H1 (cell line): ENCODE measurements around the gene TOP2B. TPM values are rescaled to one million over a fixed set of nuclear protein-coding genes. Genes with fewer than 3 reads are reported as not detected.

Experiments used
- CTCF ChIA-PET: fragments of 300-600 bp; sonication (Branson Sonifier 250); formaldehyde crosslinking; loops from one replicate; lab custom pipeline; 2021; ENCODE audit not compliant: partially characterized antibody; lab: Charles Lee
- POLR2A ChIA-PET: fragments of 300-600 bp; sonication (Branson Sonifier 250); formaldehyde crosslinking; loops from one replicate; lab custom pipeline; 2021; ENCODE audit warnings: inconsistent platforms; ENCODE audit not compliant: partially characterized antibody; lab: Charles Lee
- DNase-seq, 2 experiments: peaks; one replicate each; pipeline versions ENCODE4 v3.0.0 to v3.0.0-alpha.2; 2010 to 2022; ENCODE audit warnings: low spot score in 2 of 2, low read depth in 1 of 2, mixed read lengths in 1 of 2
- FAIRE-seq: peaks from 2 replicates; lab custom pipeline; 2011; peaks lifted over from hg19 to GRCh38; lab: Jason Lieb, UNC
- H2AFZ ChIP-seq: 2 replicates; pipeline ENCODE4 v1.8.1; 2012; ENCODE audit warnings: low read length, inconsistent platforms
- H2AK5ac ChIP-seq: 2 replicates; pipeline ENCODE4 v1.6.1; 2013; ENCODE audit warnings: low read depth, low read length
- H2BK120ac ChIP-seq: replicated peaks from 2 replicates; pipeline ENCODE3; 2013; ENCODE audit warnings: low read depth, low read length, inconsistent platforms
- H2BK12ac ChIP-seq: 2 replicates; pipeline ENCODE4 v1.6.1; 2013; ENCODE audit warnings: low read depth, low read length
- H2BK15ac ChIP-seq: 2 replicates; pipeline ENCODE4 v1.6.1; 2013; ENCODE audit warnings: low read length
- H2BK20ac ChIP-seq: 2 replicates; pipeline ENCODE4 v1.6.1; 2013; ENCODE audit warnings: low read length
- H2BK5ac ChIP-seq: 2 replicates; pipeline ENCODE4 v1.6.1; 2013; ENCODE audit warnings: low read depth, low read length
- H3K14ac ChIP-seq: 2 replicates; pipeline ENCODE4 v1.6.1; 2013; ENCODE audit warnings: inconsistent platforms; ENCODE audit not compliant: insufficient read length
- H3K18ac ChIP-seq: 2 replicates; pipeline ENCODE4 v1.6.1; 2013; ENCODE audit warnings: low read length; ENCODE audit errors: extremely low read depth
- H3K23ac ChIP-seq: 2 replicates; pipeline ENCODE4 v1.6.1; 2013; ENCODE audit warnings: inconsistent platforms; ENCODE audit not compliant: insufficient read length
- H3K23me2 ChIP-seq: 2 replicates; pipeline ENCODE4 v1.6.1; 2013; ENCODE audit warnings: low read depth, low read length
- H3K27ac ChIP-seq: 2 replicates; pipeline ENCODE4 v1.6.1; 2011; ENCODE audit warnings: low read depth, low read length, inconsistent platforms
- H3K27me3 ChIP-seq, 4 experiments: replicated peaks in 1 of 4; 1 replicate in 1 of 4; 2 replicates in 3 of 4; pipeline versions ENCODE4 v1.6.1 to v1.8.1; 2011 to 2013; ENCODE audit warnings: low read length in 3 of 4, mild to moderate bottlenecking in 3 of 4, inconsistent platforms in 2 of 4, mixed read lengths in 2 of 4, moderate library complexity in 1 of 4; ENCODE audit not compliant: control insufficient read depth in 3 of 4, insufficient read depth in 3 of 4; ENCODE audit errors: extremely low read depth in 1 of 4
- H3K36me3 ChIP-seq, 4 experiments: 2 replicates each; pipeline versions ENCODE4 v1.6.1 to v1.8.1; 2011 to 2013; ENCODE audit warnings: mild to moderate bottlenecking in 4 of 4, low read length in 3 of 4, moderate library complexity in 2 of 4, control low read depth in 1 of 4, inconsistent platforms in 1 of 4; ENCODE audit not compliant: insufficient read depth in 4 of 4, control insufficient read depth in 2 of 4
- H3K4ac ChIP-seq: replicated peaks from 2 replicates; pipeline ENCODE3; 2013; ENCODE audit warnings: low read length, low read depth, mixed read lengths, inconsistent platforms; ENCODE audit not compliant: insufficient read length
- H3K4me1 ChIP-seq, 4 experiments: replicated peaks in 1 of 4; 1 replicate in 1 of 4; 2 replicates in 3 of 4; pipeline versions ENCODE4 v1.6.1 to v1.8.1; 2011 to 2013; ENCODE audit warnings: low read length in 3 of 4, inconsistent platforms in 2 of 4, mixed read lengths in 1 of 4; ENCODE audit not compliant: insufficient read depth in 4 of 4, control insufficient read depth in 3 of 4
- H3K4me2 ChIP-seq, 2 experiments: 2 replicates each; pipeline versions ENCODE4 v1.6.1 to v1.8.1; 2011 to 2013; ENCODE audit warnings: low read depth in 2 of 2, low read length in 2 of 2, control low read depth in 1 of 2, inconsistent platforms in 1 of 2, mild to moderate bottlenecking in 1 of 2; ENCODE audit not compliant: insufficient read depth in 1 of 2
- H3K4me3 ChIP-seq, 4 experiments: fragments of 200-600, 300-600 bp in 1 of 4; sonication (generic), shearing (Covaris generic), sonication (Bioruptor Twin) in 1 of 4; 2 replicates each; pipeline versions ENCODE4 v1.5.1 to v1.8.1; 2011 to 2016; ENCODE audit warnings: low read length in 4 of 4, low read depth in 3 of 4, control low read depth in 2 of 4, inconsistent platforms in 2 of 4, mild to moderate bottlenecking in 2 of 4, mixed read lengths in 1 of 4, moderate library complexity in 1 of 4; ENCODE audit not compliant: insufficient read depth in 2 of 4; ENCODE audit errors: extremely low read depth in 1 of 4
- H3K56ac ChIP-seq: replicated peaks from 2 replicates; pipeline ENCODE3; 2013; ENCODE audit warnings: low read depth, mild to moderate bottlenecking, mixed read lengths, low read length, inconsistent platforms; ENCODE audit not compliant: insufficient read length
- H3K79me1 ChIP-seq: 2 replicates; pipeline ENCODE4 v1.6.1; 2013; ENCODE audit warnings: low read depth, low read length, control low read depth
- H3K79me2 ChIP-seq, 2 experiments: 2 replicates each; pipeline versions ENCODE4 v1.6.1 to v1.8.1; 2012 to 2013; ENCODE audit warnings: low read length in 2 of 2, mild to moderate bottlenecking in 2 of 2, inconsistent platforms in 1 of 2; ENCODE audit not compliant: insufficient read depth in 2 of 2, control insufficient read depth in 1 of 2
- H3K9ac ChIP-seq, 4 experiments: replicated peaks in 1 of 4; 1 replicate in 1 of 4; 2 replicates in 3 of 4; pipeline versions ENCODE4 v1.6.1 to v1.8.1; 2011 to 2013; ENCODE audit warnings: low read depth in 3 of 4, low read length in 3 of 4, control low read depth in 2 of 4, mild to moderate bottlenecking in 2 of 4, moderate library complexity in 2 of 4, inconsistent platforms in 1 of 4; ENCODE audit errors: extremely low read depth in 1 of 4
- H3K9me3 ChIP-seq, 2 experiments: 2 replicates each; pipeline versions ENCODE4 v1.6.1 to v1.8.1; 2012 to 2013; ENCODE audit warnings: mild to moderate bottlenecking in 2 of 2, moderate library complexity in 2 of 2, control low read depth in 1 of 2, inconsistent platforms in 1 of 2, low read depth in 1 of 2, low read length in 1 of 2, mixed read lengths in 1 of 2; ENCODE audit not compliant: insufficient read depth in 2 of 2
- H4K20me1 ChIP-seq, 2 experiments: replicated peaks in 1 of 2; 2 replicates each; pipeline versions ENCODE3 to v1.8.1; 2011 to 2013; ENCODE audit warnings: inconsistent platforms in 2 of 2, low read length in 2 of 2, mild to moderate bottlenecking in 1 of 2; ENCODE audit not compliant: insufficient read depth in 2 of 2, control insufficient read depth in 1 of 2
- H4K5ac ChIP-seq: 2 replicates; pipeline ENCODE4 v1.6.1; 2013; ENCODE audit warnings: low read length, low read depth, mixed read lengths, inconsistent platforms; ENCODE audit not compliant: insufficient read length
- H4K8ac ChIP-seq: 2 replicates; pipeline ENCODE4 v1.8.0; 2013; ENCODE audit warnings: mild to moderate bottlenecking, moderate library complexity, low read length, inconsistent platforms; ENCODE audit not compliant: insufficient read depth; ENCODE audit errors: extremely low read depth
- H4K91ac ChIP-seq: replicated peaks from 2 replicates; pipeline ENCODE3; 2013; ENCODE audit warnings: low read length, mixed read lengths, inconsistent platforms; ENCODE audit not compliant: insufficient read length
- BACH1 ChIP-seq: IDR thresholded peaks from 2 replicates; pipeline ENCODE4 v1.6.1; 2012; ENCODE audit warnings: low read length, improper control_type of control experiment
- HDAC2 ChIP-seq, 2 experiments: fragments of 300-600 bp in 1 of 2; sonication (generic) in 1 of 2; IDR thresholded peaks; 2 replicates each; pipeline ENCODE4 v1.6.1; 2011 to 2012; ENCODE audit warnings: low read depth in 2 of 2, low read length in 2 of 2, mild to moderate bottlenecking in 2 of 2, moderate library complexity in 2 of 2, borderline replicate concordance in 1 of 2, inconsistent platforms in 1 of 2
- HDAC6 ChIP-seq: IDR thresholded peaks from one replicate; pipeline ENCODE4 v1.7.1; 2012; ENCODE audit warnings: low read depth, mild to moderate bottlenecking, inconsistent platforms, low read length, moderate library complexity
- NRF1 ChIP-seq: IDR thresholded peaks from 2 replicates; pipeline ENCODE4 v1.6.1; 2011; ENCODE audit warnings: mild to moderate bottlenecking, low read depth, low read length, improper control_type of control experiment
- POLR2AphosphoS5 ChIP-seq: IDR thresholded peaks from 2 replicates; pipeline ENCODE4 v1.6.1; 2011; ENCODE audit warnings: low read depth, low read length
- SAP30 ChIP-seq: fragments of 300-600 bp; sonication (generic); IDR thresholded peaks from 2 replicates; pipeline ENCODE4 v1.7.1; 2012; ENCODE audit warnings: low read length, moderate library complexity, mild to moderate bottlenecking, inconsistent platforms; ENCODE audit not compliant: insufficient read depth, insufficient replicate concordance
- SP2 ChIP-seq: IDR thresholded peaks from 2 replicates; pipeline ENCODE4 v1.6.1; 2012; ENCODE audit warnings: mild to moderate bottlenecking, low read length, inconsistent platforms
- ZNF274 ChIP-seq: IDR thresholded peaks from 2 replicates; pipeline ENCODE4 v1.7.0; 2012; ENCODE audit warnings: low read length, borderline replicate concordance; ENCODE audit errors: extremely low read depth
- WGBS, 2 experiments: shearing (Covaris generic) in 1 of 2; methylation state at CpG; one replicate each; pipeline versions ENCODE4 v1.1.6 to v1.1.7; 2013 to 2015; ENCODE audit warnings: low lambda C conversion rate in 2 of 2, mixed read lengths in 2 of 2, inconsistent platforms in 1 of 2, low coverage in 1 of 2, missing lambda C conversion rate in 1 of 2; ENCODE audit not compliant: insufficient replicate concordance in 2 of 2, insufficient coverage in 1 of 2, insufficient read length in 1 of 2; ENCODE audit errors: extremely low coverage in 1 of 2, missing lambda C conversion rate in 1 of 2; 5-methylcytosine and 5-hydroxymethylcytosine counted together
- polyA plus RNA-seq, 7 experiments: library from polyadenylated mRNA; depleted of rRNA in 3 of 7; stranded (reverse) in 5 of 7; unstranded in 2 of 7; fragments of >200 nt in 5 of 7; fragments of 200-250 nt in 2 of 7; gene quantifications; 1 replicate in 5 of 7; 2 replicates in 1 of 7; 4 replicates in 1 of 7; pipeline versions ENCODE4 v1.2.1 to v1.2.3, GENCODE V29; 2011 to 2013; ENCODE audit warnings: missing spikeins in 2 of 7, mixed read lengths in 2 of 7
- total RNA-seq: library from RNA; stranded (reverse); fragmentation: NEBNext Ultra II Directional; extraction: Animal tissue kit (Norgen Biotek cat#: 25700); gene quantifications from 2 replicates; pipeline ENCODE4 v1.2.1, GENCODE V29; 2021
- TF ChIP-seq, protein P1 (sequence below): IDR thresholded peaks from 2 replicates; pipeline ENCODE4 v1.6.1; 2011; ENCODE audit warnings: low read length, improper control_type of control experiment

Gene TOP2B
- total and polyA plus RNA-seq, 2 of the 8 experiments (the other 6 are each of a cell fraction or from before 2014, with no cell fraction given), result 34.9 to 206 TPM

DNA sequence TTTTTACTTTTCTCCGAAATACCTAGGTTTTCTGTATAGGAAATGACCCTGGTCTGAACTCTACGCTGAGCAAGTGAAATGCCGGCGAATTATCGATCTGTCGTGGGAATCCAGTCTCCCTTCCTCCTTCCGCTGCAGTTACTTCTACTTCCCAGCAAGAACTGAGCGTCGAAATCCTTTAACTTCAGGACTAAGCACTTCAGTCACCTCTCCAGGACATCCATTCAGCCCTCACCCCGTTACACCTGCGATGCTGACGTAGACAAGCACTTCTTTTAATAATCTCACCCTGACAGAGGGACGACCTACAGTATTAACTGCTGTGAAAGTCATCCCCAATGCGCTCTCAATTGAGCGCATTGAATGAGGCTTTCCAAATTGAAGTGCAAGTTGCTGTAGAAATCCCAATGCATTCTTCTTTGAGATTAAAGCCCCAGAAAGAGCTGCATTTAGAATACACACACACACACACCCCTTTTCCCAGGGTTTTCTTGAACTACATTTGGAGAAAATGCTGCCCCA lies 1.3 kb downstream of the TOP2B start:
- H4K8ac ChIP-seq, result no peak overlapping the region
- H2AFZ ChIP-seq, result no peak overlapping the region
- peaks cover 14 to 53% of the 10 kb centered on the region in 2 experiments for H3K79me2 ChIP-seq
- DNase-seq, result no peak
- ChIA-PET POLR2A (interaction anchor here (1.0 to 1.8 kb wide), 3 partner anchors 102 to 194 kb away, joined by 4 to 5 read pairs (median 5); partner anchors contain the start of gene NGLY1), CTCF (interaction anchor here (1.2 kb wide), 1 partner anchor 15 kb away, joined by 3 read pairs; no protein-coding TSS in a partner anchor)
- H2AK5ac ChIP-seq, result no peak overlapping the region
- H2BK12ac ChIP-seq, result no peak overlapping the region
- peak overlapping the region; percentile 61 to 71 (median 66) for H3K9ac ChIP-seq
- H3K23ac ChIP-seq, result no peak overlapping the region
- FAIRE-seq, result no peak
- TF ChIP-seq BACH1 (no peak), HDAC2 (IDR thresholded peaks at IDR 0.05; ENCODE audit: borderline replicate concordance in 1 of 2, low read depth in 2 of 2, low read length in 2 of 2) (no peak), SAP30 (peak; percentile 62), POLR2AphosphoS5 (peak; percentile 54), ZNF274 (no peak), NRF1 (no peak), HDAC6 (no peak), SP2 (no peak)
- TF ChIP-seq, protein P1, sequence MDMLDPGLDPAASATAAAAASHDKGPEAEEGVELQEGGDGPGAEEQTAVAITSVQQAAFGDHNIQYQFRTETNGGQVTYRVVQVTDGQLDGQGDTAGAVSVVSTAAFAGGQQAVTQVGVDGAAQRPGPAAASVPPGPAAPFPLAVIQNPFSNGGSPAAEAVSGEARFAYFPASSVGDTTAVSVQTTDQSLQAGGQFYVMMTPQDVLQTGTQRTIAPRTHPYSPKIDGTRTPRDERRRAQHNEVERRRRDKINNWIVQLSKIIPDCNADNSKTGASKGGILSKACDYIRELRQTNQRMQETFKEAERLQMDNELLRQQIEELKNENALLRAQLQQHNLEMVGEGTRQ, result no peak
- H3K23me2 ChIP-seq, result peaks cover 7% of the 10 kb centered on the region; the same call in 1 of the 2 replicates
- H3K36me3 ChIP-seq, result no peaks in the 10 kb centered on the region
- H2BK5ac ChIP-seq, result no peak overlapping the region
- no peaks in the 10 kb centered on the region for H3K9me3 ChIP-seq
- no peak overlapping the region for H2BK120ac ChIP-seq
- peak overlapping the region; percentile 75 to 79 for H3K4me2 ChIP-seq
- WGBS, 2 experiments, result 2% methylated on average over 15 of the region's 15 CpGs; no CpG with 5 or more reads in 1 of the 2 experiments
- H3K4me1 ChIP-seq, result peaks cover 0 to 11% (median 6%) of the 10 kb centered on the region in 4 experiments; a peak in 4 of 7 replicates
- no peak overlapping the region for H4K91ac ChIP-seq
- H4K5ac ChIP-seq, result no peak overlapping the region
- H3K4ac ChIP-seq, result no peak overlapping the region
- no peak overlapping the region for H2BK20ac ChIP-seq
- no peak overlapping the region for H2BK15ac ChIP-seq
- H3K4me3 ChIP-seq, result peak overlapping the region; percentile 60 to 86 (median 77)
- H3K27ac ChIP-seq, result peak overlapping the region; percentile 30; the same call in 1 of the 2 replicates
- H3K14ac ChIP-seq, result no peak overlapping the region
- H3K27me3 ChIP-seq, result no peaks in the 10 kb centered on the region
- 0 out of 2 replicates have a peak, but pooled peaks cover 2% of the 10 kb centered on the region for H3K79me1 ChIP-seq
- no peak overlapping the region for H3K56ac ChIP-seq
- peaks cover 6 to 10% of the 10 kb centered on the region in 2 experiments for H4K20me1 ChIP-seq
- H3K18ac ChIP-seq, result no peak overlapping the region
